NCI-H774 (cell line): Measurements from ENCODE around the gene MAP1LC3B.
"Not testable (repeated sequence)": the region's sequence is repeated elsewhere in the genome, so short reads cannot be mapped to it uniquely, and the experiment has no call there.

ENCODE experiments used
- DNase-seq: peaks from one replicate; lab custom pipeline; 2025; lab: John Stamatoyannopoulos, UW

MAP1LC3B gene

GRCh38 chr16:87360862-87361610, 31.1 kb upstream of the MAP1LC3B start:
- no peak for DNase-seq

DNA sequence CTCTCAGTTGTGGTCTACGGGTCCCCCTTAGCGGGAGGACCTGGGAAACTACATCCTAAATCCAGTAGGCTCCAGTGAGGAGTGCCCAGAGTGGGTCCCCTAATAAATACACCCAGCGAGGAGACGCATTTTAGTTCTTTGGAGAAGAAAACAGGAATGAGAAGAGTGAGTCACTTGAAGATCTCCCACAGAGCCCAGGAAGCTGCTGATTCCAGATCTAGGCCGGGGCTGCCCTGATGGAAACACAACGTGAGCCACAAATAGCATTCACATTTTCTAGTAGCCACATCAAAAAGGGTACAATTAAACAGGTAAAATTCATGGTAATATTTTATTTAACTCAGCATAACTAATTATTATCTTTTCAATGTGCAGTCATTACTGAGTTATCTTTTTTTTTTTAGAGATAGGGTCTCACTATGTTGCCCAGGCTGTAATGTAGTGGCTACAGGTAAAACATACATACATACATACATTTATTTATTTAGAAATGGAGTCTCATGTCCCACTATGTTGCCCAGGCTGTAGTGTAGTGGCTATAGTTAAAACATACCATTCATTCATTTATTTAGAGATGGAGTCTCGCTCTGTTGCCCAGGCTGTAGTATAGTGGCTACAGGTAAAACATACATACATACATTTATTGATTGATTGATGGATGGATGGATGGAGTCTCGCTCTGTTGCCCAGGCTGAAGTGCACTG, 30.1 kb upstream of the MAP1LC3B start:
- no peak for DNase-seq

DNA sequence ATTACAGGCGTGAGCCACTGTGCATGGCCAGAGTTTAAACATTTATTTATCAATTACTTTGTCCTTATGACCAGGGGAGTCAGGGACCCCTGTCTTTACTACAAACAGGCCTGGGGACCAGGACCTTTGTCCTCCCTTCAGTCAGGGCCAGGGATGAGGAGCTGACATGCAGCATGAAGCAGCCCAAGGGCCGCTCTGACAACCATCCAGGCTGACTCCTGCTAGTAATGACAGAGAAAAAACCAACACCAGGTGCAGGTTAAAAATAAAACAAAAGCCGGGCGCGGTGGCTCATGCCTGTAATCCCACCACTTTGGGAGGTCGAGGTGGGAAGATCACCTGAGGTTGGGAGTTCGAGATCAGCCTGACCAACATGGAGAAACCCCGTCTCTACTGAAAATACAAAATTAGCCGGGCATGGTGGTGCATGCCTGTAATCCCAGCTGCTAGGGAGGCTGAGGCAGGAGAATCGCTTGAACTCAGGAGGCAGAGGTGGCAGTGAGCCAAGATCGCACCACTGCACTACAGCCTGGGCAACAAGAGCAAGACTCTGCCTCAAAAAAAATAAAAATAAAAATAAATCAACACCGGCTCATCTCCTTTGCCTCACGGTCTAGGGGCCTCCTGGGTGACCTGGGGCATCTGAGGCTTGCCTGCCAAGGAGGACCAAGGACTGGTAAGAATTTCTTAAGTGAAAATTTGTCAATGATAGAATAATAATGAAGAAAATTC, 29.1 kb upstream of the MAP1LC3B start:
- not testable (repeated sequence) for DNase-seq

GRCh38 chr16:87363771-87364455, 28.2 kb upstream of the MAP1LC3B start:
- no peak for DNase-seq

DNA sequence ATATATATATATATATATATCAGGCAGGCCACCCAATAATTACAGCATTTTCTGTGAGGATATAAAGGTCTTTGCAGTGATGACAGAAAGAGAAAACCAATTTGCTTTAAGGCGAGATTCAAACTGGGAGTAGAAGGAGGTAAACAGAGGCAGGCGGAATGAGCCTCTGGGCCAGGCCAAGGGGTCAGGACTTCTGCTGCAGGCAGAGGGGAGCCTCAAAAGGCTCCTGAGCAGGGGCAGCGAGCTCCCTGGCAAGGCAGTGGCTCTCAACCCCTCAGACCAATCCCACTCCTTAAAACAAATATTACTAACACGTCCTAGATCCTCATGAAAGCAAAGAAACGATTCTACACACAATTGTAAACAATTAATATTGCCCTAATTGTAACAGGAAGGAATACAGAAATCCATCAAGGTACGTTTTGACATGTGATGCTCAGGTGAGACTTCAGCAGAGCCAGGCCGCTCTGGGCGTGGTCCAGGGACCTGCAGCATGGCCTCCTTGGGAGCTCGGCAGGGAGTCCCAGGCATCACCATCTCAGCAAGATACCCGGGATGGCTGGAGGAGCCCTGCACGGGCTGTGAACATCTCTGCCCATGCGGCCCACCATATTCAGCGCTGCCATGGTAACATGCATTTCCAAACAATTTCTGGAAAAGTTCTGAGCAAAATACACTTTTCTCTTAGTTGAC, 27.0 kb upstream of the MAP1LC3B start:
- DNase-seq, result no peak

GRCh38 chr16:87366288-87366687, 25.8 kb upstream of the MAP1LC3B start:
- no peak for DNase-seq

GRCh38 chr16:87366930-87367329, 25.2 kb upstream of the MAP1LC3B start:
- no peak for DNase-seq

GRCh38 chr16:87367529-87367928, 24.6 kb upstream of the MAP1LC3B start:
- DNase-seq, result no peak

GRCh38 chr16:87368029-87368770, 23.9 kb upstream of the MAP1LC3B start:
- DNase-seq, result no peak

DNA sequence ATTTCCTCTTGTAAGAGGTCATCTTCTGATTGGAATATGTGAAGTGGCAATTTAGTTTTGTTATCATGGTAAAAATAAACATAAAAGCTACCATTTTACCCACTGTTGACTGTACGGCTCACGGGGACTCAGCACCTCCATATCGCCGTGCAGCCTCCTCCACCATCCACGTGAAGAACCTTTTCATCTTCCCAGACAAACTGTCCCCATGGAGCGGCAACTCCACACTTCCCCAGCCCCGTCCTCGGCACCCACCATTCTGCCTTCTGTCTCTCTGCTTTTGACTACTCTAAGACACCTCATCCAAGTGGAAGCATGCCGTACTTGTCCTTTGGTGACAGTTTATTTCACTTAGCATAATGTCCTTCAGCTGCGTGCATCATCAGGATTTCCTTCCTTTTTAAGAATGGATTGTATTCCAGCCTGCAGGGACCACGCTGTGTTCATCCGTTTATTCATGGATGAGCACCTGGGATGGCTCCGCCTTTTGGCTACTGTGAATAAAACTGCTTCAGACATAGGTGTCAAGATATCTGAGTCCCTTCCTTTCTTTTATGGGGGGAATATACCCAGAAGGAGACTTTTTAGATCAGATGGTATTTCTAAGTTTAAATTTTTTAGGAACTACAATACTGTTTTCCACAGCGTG, 22.9 kb upstream of the MAP1LC3B start:
- DNase-seq, result no peak

DNA sequence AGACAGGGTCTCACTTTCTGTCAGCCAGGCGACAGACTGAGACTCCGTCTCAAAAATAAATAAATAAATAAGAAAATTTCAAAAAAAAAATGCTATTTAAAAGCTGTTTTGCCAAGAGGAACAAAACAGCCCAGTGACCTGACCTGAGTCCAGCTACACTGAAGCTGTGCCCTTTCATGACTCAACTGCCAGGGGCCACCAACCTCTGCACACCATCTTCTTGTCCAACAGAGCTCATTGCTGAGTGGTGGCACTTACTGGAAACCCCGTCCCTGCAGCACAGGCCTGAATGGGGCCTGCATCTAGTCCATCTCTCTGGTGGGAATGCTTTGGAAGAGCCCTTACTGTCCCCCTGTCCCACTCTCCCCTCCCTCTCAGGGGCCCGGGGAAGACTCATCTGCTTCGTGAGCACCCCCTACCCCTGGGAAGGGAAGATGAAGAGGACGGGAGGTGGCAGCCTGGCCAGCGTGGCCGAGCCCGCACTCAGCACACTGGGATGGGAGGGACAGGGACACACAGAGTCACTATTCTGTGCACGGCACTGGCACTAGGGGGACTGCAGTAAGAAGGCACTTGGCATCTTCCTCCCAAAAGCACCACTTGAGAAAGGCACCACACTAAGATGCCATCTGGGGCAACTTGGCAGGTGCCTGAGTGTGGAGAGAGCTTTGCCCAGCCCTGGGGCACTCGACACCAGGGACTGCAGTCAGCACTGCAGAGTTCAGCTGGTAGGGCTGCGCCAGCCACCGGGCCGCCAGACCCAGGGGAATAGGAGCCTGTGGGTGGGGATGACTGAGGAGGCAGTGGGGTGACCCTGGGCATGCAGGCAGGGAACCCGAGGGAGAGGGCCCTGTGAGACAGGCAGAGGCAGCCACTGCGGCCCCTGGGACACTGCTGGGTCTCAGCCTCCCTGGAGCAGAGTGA, 22.1 kb upstream of the MAP1LC3B start:
- DNase-seq, result no peak

- no peak for DNase-seq
These were observed 20.8 kb upstream of the MAP1LC3B start for GRCh38 chr16:87371261-87371866.

- no peak for DNase-seq
These were observed 19.8 kb upstream of the MAP1LC3B start for GRCh38 chr16:87372305-87372704.

GRCh38 chr16:87374313-87374712, 17.8 kb upstream of the MAP1LC3B start:
- no peak for DNase-seq

GRCh38 chr16:87375426-87376135, 16.6 kb upstream of the MAP1LC3B start:
- DNase-seq, result no peak

- no peak for DNase-seq
These were observed 15.5 kb upstream of the MAP1LC3B start for GRCh38 chr16:87376660-87377059.

- not testable (repeated sequence) for DNase-seq
These were observed 12.8 kb upstream of the MAP1LC3B start for GRCh38 chr16:87379312-87379752.

GRCh38 chr16:87380403-87380802, 11.7 kb upstream of the MAP1LC3B start:
- DNase-seq, result no peak
